ENCODE data around the gene CDK5R2.
A peak's percentile ranks its signal among the peaks of the same experiment; 100 is the strongest.
"Not testable (repeated sequence)": the region's sequence is repeated elsewhere in the genome, so short reads cannot be mapped to it uniquely, and the experiment has no call there.

CDK5R2 gene

GRCh38 chr2:218959141-218959731 lies at the start of gene CDK5R2:
TSS of gene CDK5R2 (plus strand) at chr2:218959666. CDS start at chr2:218959821, 155 bp downstream.
- peak; percentile 74 for DNase-seq (ENCODE audit: low read depth)

- no peak for DNase-seq (ENCODE audit: low read depth)
Observed at GRCh38 chr2:218910741-218911140, 48.7 kb upstream of the CDK5R2 start.

DNA sequence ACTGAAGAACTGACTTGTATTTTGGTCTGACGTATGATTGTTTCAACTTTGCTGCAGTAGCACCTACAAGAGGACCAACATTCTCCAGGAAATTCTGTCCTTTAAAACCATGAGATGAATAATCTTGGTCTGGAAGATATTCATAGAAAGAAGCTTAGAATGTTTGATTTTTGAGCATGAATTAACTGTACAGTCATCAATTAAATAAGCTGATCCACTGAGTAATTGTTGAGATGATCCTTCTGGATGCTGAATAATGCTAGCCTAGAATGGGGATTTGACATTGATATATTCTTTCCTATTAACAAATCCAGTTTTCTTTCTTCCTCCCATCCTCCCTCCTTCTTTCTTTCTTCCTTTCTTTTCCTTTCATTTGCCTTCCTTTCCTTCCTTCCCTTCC lies 39.0 kb upstream of the CDK5R2 start:
- DNase-seq (ENCODE audit: low read depth): no peak

DNA sequence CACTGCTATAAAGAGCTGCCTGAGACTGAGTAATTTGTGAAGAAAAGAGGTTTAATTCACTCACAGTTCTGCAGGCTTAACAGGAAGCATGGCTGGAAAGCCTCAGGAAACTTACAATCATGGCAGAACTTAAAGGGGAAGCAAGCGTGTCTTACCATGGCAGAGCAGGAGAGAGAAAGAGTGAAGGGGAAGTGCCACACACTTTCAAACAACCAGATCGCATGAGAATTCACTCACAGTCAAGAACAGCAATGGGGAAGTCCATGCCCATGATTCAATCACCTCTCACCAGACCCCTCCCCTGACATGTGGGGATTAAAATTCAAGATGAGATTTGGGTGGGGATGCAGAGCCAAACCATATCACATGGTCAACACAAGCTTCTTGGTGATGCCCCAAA lies 34.7 kb upstream of the CDK5R2 start:
- DNase-seq (ENCODE audit: low read depth): no peak

- no peak for DNase-seq (ENCODE audit: low read depth)
Observed at GRCh38 chr2:218925434-218925833, 34.0 kb upstream of the CDK5R2 start.

- no peak for DNase-seq (ENCODE audit: low read depth)
Observed at GRCh38 chr2:218927422-218927821, 32.0 kb upstream of the CDK5R2 start.

DNA sequence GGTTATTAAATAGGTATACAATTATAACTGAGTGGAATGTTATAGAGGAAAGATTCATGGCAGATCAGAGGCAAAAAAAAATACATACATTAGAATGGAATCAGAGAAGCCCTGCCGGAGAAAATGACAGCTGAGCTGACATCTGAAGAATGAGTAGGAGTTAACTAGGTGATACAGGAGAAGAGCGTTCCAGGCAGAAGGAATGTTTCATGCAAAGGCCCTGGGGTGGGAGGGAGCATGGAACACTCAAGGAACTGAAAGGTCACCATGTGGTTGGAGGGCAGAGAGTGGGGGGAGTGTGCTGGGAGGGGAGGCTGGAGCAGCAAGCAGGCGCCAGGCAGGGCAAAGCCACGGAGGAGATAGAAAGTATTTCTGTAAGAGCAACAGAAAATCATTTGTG lies 31.6 kb upstream of the CDK5R2 start:
- DNase-seq (ENCODE audit: low read depth): no peak

DNA sequence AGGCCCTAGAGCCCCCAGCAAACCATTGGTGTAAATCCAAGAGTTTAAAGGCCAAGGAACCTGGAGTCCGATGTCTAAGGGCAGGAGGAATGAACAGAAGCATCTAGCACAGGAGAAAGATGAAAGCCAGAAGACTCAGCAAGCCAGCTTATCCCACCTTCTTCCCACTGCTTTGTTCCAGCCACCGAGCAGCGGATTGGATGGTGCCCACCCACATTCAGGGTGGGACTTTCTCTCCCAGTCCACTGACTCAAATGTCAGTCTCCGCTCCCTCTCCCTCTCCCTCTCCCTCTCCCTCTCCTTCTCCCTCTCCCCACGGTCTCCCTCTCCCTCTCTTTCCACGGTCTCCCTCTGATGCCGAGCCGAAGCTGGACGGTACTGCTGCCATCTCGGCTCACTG lies 29.0 kb upstream of the CDK5R2 start:
- DNase-seq (ENCODE audit: low read depth): not testable (repeated sequence)

DNA sequence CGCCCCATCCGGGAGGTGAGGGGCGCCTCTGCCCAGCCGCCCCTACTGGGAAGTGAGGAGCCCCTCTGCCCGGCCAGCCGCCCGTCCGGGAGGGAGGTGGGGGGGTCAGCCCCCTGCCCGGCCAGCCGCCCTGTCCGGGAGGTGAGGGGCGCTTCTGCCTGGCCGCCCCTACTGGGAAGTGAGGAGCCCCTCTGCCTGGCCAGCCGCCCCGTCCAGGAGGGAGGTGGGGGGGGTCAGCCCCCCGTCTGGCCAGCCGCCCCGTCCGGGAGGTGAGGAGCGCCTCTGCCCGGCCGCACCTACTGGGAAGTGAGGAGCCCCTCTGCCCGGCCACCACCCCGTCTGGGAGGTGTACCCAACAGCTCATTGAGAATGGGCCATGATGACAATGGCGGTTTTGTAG lies 27.7 kb upstream of the CDK5R2 start:
- DNase-seq (ENCODE audit: low read depth): not testable (repeated sequence)

GRCh38 chr2:218944759-218945404 lies 14.6 kb upstream of the CDK5R2 start:
- no peak for DNase-seq (ENCODE audit: low read depth)

DNA sequence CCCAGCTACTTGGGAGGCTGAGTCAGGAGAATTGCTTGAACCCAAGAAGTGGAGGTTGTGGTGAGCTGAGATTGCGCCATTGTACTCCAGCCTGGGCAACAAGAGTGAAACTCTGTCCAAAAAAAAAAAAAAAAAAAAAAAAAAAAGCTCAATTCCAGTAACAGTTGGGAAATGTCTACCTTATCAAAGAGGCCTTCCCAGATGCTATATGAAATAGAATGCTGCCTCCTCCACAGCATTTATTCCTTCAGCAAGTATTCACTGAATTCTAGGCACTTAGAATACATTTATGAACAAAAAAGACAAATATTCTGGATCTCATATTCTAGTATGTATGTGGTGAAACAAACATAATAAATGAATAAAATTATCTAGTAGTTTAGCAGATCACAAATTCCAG lies 12.8 kb upstream of the CDK5R2 start:
- DNase-seq (ENCODE audit: low read depth): no peak

- no peak for DNase-seq (ENCODE audit: low read depth)
Observed at GRCh38 chr2:218952160-218952559, 7.3 kb upstream of the CDK5R2 start.

GRCh38 chr2:218953366-218953954 lies 6.0 kb upstream of the CDK5R2 start:
- no peak for DNase-seq (ENCODE audit: low read depth)

- DNase-seq (ENCODE audit: low read depth): no peak
Observed at GRCh38 chr2:218954541-218955300, 4.7 kb upstream of the CDK5R2 start.

DNA sequence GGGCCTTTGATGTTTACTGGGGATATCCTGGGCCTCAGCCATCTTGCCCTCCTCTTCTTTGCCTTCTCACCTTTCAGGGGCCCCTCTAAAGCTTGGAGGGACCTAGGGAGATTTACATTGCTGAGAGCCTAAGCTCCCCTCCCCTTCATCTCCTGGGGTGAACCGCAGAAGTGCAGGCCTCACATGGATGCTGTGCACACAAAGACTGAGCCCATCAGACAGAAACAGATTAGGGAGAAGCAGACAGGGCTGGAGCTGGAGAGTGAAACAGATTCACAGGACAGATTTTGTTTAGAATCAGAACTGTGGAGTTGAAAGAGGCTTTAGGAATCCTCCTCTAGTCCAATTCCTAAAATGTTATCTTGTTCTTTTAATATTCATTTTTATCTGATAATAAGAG lies 3.4 kb upstream of the CDK5R2 start:
- DNase-seq (ENCODE audit: low read depth): no peak

GRCh38 chr2:218957671-218958070 lies 1.8 kb upstream of the CDK5R2 start:
- no peak for DNase-seq (ENCODE audit: low read depth)

GRCh38 chr2:218958276-218958675 lies 1.2 kb upstream of the CDK5R2 start:
- DNase-seq (ENCODE audit: low read depth): no peak

- no peak for DNase-seq (ENCODE audit: low read depth)
Observed at GRCh38 chr2:218959761-218960308, 369 bp downstream of the CDK5R2 start.

GRCh38 chr2:218960309-218961165 lies 1.1 kb downstream of the CDK5R2 start:
- DNase-seq (ENCODE audit: low read depth): no peak

- no peak for DNase-seq (ENCODE audit: low read depth)
Observed at GRCh38 chr2:218961229-218961628, 1.8 kb downstream of the CDK5R2 start.

GRCh38 chr2:218961651-218962570 lies 2.4 kb downstream of the CDK5R2 start:
- no peak for DNase-seq (ENCODE audit: low read depth)

Measured in iris pigment epithelial cell (primary cell).